Activated T-cell treated with anti-CD3 and anti-CD28 coated beads, Interleukin-2, amount 50 U/mL, for 48 hours (primary cell): Measurements from ENCODE around the gene LIMS2.
A peak's percentile ranks its signal among the peaks of the same experiment; 100 is the strongest.

Experiments used
- DNase-seq, 2 experiments: peaks; one replicate each; pipeline ENCODE4 v3.0.0-alpha.2; 2020

LIMS2 gene

DNA sequence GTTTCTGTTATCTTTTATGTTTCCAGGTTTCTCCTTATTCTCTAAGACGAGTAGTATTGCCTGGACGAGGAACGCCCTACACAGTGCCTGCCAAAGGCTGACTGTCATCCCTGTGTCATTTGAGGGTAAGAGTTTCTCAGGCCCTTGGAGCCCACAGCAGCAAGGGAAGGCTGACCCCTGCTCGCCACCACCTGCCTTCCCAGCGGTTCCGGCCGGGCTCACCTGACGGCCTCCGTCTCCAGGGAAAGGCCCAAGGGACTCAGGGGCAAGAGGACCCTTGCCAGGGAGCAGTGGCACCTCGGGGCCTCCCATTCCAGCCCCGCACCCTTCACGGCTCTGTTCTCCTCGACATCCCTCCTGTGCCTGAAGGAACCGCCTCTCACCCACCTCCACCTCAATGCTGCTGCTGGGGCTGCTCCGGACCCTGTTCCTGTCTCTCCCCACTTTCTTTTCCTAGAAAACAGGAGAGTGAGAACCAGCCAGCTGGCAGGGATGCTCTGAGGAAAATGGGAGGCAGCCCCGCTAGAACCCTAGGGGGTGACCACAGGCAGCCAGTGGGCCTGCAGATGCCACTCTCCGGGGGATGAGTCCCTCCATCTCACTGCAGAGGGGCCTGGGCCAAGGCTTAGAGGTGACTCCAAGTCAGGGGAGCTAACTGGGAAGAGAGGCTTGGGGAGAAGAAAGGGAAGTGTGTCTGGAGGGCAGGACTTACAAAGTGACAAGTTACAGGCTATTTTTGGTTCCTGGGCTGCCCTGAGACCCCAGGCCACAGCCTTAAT is 1.9 kb downstream of the LIMS2 start:
- no peak for DNase-seq

DNA sequence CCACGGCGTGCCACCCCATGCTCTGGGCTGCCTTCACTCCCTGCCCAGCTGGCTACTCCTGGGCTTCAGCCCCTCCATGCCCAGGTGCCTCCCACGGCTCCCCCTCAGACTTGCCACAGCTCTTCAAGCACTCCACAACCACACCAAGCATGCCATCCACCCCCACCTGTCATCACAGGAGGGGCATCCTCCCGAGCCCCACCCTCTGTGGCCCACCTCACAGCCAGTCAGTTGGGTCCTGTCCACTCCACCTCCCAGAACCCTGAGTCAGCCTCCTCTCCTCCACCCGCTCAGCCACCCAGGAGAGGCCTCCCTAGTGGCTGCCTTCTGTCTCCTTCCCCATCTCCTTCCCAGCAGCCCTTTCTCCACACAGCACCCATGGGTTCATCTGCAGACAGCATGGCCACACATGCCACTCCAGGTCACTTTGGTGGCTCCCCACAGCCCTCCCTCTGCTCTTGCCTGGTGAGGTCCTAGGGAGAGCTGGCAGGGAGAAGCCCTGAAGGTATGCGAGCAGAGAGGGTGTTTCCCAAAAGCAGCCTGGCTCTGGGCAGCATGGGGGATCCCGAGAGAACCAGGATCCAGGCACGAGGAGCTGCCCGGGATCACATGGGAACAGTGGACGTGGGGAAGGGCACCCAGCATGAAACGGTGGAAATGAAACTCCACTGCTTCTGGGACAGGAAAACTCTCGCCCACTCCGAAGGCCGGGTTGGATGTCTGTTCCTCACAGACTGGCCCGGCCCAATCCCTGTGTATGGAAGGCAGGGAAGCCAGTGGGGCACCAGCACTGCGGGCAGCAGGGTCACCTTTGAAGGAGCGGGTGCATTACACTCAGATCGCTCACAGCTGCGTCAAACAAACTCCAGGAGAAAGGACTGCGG is 2.7 kb downstream of the LIMS2 start:
- peak in 1 of 2 experiments; percentile 17 for DNase-seq

DNA sequence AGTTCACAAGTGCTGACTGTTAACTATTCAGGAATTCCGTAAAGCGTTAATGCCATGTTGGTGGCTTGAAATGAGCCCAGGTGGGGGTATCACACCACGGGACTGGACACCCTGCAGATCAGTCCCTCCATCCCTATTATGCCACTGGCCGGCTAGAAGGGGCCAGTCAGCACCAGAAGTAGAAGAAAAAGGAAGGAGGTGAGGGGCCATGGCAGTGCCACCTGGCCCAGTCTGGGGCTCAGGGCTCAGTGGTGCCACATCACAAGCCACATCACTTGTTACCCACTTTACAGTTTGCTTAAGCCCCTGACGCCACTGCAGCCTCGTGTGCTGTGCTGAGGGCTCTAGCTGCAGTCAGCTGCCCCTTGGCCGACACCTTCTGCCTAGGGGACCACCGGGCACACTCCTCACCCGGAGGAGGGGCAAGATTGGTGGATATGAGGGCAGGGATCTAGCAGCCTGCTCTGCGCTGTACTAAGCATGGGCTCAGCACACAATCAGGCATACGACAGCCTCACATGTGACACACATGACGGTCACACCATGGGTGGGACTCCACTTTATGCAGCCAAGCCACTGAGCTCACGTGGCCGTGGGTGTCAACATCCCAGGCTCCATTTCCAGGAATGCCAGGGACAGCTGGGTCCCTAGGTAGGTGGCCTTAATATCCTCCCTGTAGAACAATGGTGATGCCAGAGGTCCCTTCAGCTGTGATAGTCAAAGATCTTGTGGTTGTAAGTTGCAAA is 3.6 kb downstream of the LIMS2 start:
- DNase-seq, result peak in 1 of 2 experiments; percentile 14

DNA sequence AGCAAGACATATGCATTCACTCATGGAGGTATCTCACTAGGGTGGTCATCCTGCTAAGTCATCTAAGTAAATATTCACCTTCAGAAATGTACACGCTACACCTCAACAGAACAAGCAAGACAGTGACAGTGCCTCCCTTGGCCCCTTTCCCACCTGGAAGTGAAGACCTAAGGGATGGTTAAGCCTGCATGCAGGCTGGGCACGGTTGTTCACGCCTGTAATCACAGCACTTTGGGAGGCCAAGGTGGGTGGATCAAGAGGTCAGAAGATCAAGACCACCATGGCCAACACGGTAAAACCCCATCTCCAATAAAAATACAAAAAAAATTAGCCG is 4.4 kb downstream of the LIMS2 start:
- no peak for DNase-seq

DNA sequence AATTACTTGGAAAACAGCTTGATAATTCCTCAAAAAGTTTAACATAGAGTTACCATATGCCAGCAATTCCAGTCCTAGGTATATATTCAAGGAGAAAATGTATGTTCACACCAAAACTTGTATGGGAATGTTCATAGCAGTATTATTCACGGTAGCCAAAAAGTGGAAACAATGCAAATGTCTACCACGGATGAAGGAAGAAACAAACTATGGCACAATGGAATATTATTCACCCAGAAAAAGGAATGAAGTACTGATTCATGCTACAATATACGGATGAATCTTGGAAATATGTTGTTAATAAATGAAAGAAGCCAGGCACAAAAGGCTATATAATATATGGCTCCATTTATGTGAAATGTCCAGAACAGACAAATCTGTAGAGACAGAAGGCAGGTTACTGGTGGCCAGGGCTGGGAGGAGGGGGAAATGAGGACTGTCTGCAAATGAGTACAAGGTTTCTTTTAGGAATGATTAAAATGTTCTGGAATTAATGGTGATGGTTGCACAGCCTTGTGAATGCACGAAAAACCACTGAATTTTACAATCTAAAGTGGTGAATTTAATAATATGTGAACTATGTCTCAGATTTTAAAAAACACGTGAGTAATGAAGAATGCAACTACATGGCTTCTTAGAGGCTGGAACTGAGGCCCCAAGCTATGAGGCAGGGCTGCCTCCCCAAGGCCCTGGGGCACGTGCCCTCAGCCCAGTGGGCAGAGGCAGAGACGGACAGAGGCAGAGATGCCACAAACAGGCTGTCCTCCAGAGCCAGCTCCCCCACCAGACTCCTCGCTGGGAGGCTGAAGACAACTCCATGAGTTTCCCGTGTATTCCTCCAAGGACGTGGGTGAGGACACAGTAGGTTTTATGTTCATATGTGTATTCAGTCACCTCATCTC is 5.0 kb downstream of the LIMS2 start:
- no peak for DNase-seq

DNA sequence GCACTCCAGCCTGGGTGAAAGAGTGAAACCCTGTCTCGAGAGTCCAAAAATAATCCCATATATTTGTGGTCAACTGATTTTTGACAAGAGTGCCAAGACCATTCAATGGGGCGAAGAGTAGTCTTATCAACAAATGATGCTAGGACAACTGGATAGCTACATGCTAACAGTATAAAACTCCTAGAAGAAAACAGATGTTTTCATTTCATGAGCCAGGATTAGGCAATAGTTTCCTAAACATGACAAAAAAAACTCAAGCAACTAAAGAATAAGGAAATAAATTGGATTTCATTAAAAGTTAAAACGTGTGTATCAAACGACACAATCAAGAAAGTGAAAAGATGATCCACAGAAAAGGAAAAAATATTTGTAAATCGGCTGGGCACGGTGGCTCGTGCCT is 6.3 kb downstream of the LIMS2 start:
- no peak for DNase-seq

DNA sequence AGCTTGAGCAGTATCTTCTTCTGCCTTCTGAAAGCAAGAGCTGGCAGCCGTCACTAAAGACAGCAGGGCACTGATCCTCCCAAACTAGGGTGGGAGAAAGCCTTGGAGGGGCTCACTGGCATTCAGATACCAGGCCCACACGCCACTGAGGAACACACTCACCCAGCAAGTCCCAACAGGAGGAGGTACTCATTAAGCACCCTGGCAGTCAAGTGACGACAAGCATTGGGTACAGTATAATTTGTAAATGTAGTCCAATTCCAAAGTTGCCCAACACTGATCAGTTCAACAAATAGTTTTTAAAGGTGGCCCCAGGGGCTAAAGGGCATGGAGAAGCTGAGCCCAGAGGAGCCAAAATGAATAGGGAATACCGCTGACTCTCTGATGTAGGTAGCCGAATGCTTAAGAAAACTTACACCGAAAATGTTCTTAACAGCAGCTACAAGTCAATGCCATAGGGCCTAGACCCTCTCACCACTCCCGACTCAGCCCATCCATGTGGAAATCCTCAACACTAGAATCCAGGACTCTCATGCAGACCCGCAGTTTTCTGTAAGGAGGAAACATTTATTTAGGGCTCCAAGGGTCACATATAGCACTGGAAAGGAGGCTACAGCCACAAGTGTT is 9.9 kb downstream of the LIMS2 start:
- no peak for DNase-seq

DNA sequence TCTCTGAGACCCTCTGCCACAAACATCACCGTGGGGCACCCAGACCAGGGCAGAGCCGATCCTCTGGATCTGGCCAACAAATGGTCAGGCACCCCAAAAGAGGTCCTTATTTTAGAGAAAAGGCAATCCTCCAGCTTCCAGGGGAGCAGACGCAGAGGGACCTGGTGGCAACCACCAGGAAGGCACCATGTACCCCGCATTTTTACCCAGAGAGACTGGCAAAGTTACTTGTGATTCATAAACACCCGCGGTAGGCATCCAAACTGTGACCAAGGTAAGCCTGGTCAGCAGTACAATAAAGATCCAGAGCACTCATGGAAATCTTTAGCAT is 10.5 kb downstream of the LIMS2 start:
- no peak for DNase-seq

DNA sequence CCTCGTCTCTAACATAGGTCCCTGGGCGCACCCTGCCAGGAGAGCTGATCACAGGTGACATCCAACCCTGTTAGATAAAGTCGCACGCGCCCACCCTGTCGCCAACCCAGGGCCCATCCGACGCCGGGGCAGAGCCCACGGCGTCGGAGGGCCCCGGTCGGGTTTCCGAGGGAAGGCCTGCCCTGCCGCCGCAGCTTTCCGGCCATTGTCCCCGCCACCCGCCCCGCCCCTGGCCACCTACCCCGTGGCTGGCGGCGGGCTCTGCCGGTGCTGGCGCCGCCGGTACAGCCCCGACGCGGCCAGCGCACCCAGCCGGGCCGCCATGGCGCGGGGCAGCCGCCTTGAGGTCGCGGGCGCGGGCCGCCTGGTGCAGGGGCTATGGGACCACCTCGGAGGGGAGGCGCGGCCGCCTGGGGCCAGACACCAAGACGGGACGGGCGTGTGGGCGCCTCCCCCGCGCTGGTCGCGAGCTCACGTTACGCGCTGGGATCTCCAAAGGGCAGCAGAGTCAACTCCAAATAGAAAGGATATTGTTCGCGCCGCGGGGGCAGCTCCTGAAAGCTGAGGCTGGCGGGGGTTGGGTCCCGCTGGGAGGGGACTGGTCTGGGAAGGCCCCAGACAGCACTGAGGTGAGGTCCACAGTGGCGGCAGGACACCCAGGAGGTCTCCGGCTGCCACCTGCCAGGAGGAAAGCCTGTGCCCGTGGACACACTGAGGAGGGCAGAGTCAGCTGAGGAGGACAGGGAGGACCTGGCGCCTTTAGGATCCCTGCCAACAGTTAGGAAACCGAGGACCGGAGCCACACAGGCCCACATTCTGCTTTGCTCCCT is 11.1 kb downstream of the LIMS2 start:
- DNase-seq, result no peak

DNA sequence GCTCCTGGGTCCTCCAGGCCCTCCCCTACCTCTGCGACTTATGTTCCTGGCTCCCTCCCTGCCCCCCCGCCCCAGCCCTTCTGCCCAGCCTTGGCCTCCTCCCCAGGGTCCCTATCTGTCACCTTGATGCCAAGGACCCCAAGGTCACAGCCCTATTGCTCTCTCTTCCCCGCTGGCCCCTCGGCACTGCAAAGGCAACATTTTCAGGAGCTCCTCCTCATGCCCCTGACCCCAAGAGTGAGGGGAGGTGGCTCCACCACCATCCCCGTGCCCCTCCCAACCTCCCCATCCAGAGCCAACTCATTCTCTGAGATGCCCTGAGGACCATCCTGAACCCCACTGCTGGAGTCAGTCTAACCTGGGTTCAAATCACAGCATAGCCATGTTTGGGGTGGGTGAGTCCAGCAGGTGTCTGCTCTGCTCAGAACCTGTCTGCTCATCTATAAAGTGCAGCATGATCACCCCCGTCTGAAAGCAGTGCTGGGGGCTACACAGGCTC is 11.7 kb downstream of the LIMS2 start:
- DNase-seq, result no peak

DNA sequence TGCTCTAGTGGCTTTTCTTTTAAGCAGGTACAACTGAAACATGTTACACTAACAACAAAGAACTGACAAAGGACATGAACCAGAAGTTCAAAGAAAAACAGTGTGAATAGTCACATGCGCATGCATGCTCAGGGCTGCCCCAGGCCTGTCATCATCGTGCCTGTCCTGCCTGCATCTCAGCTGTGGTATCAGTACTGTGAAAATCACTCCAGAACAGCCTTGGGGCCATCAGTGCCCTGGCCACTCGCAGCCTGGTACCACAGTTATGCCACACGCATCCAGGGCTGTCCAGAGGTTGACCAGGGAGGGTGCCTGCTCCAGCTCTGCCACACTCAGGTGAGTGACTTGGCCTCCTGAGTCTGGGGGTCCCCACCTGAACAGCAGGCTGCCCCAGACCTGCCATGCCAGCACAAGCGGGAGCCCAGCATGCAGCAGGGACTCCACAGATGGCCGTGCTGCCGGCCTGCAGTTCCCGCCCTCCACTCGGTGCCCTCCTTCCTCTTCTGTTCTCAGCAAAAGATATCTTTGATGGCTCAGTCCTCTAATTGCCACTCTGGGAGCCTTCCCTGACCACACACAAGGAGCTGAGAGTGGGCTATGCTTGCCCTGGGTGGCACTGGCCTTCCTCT is 12.3 kb downstream of the LIMS2 start:
- no peak for DNase-seq

DNA sequence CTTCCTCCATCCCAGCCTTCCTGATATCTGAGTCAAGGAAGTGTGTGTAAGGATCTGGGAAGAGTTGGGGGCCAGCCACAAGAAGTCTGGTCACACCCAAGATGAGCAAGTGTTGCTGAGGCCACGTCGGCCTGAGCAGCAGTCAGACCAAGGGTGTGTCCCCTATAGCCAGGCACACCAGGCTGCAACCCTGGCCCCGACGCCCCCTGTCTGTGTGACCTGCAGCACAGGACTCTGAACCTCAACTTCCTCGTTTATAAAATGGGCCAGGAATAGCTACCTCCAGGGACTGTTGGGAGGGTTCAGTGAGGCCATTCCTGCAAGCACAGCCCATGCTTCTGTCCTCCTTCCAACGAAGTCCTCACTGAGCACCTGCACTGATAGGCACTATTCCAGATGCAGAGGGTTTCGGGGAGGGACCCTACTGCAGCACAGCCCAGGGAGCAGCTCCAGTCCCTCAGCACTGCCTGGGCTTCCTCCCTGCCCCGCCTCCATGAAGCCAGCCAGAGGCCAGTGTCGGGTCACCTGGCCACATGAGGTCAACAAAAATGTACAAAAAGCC is 13.3 kb downstream of the LIMS2 start:
- DNase-seq, result no peak

DNA sequence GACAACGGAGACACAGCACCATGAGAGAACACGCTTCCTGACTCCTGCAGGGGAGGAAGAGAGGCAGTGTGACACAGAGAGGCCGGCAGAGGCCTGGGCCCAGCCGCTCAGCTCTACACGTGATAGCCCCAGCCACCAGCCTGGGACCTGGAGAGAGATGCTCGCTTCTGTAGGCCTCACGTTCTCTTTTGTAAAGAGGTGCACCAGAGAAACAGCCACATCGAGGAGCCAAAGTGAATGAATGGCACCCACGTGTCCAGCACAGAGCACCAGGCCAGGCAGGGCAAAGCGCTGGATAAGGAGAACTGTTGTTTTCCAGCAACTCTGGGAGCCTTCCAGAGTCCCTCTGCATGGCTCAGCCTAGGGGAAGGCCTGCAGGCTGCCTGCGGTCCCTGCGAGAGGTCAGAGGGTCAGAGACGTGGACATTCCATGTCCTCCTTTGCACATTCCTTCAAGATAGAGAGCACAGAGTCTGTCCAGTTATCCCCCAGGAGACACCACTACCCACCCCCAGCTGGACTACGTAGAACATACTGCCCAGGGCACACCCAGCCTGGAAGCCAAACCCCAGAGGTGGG is 14.2 kb downstream of the LIMS2 start:
- no peak for DNase-seq

DNA sequence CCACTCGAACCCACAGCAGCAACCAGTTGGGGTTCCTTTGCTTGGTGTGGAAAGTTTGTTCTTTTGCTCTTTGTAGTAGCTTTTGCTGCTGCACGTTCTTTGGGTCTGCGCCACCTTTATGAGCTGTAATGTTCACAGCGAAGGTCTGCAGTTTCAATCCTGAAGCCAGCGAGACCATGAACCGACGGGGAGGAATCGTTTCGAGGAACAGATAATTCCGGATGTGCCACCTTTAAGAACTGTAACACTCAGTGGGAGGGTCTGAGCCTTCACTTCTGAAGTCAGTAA is 15.1 kb downstream of the LIMS2 start:
- no peak for DNase-seq

DNA sequence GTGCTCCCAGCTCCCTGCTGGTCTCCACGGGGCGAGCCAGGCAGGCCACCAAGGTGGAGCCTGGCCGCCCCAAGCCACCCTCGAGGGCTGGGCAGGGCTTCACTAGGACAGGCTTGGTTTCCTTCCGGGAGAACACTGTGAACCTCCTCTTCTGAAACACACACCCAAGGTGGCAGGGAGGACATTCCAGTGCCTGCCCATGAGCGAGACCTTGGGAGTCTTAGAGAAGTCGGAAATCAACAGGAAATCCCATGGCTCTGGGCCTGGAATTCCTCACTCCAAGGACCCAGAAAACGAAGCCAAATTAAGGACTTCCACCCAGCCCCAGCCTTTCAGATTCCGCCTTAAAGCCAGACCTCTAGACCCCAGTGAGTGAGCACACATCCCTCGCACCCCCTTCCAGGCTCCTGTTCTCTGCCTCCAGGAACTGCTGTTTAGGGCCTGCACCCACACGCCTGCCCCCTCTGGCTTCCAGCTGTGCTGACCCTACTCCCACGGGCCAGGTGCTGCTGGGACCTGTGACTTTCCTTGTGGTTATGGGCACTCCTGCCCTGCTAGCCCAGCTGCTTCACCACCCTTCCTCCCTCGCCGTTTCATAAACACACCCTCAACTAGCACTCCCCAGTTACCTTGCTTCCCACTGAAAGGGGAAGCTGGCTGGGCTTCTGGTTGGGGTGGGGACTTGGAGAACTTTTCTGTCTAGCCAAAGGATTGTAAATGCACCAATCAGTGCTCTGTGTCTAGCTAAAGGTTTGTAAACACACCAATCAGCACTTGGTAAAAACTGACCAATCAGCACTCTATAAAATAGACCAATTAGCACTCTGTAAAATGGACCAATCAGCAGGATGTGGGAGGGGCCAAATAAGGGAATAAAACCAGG is 15.7 kb downstream of the LIMS2 start:
- no peak for DNase-seq

DNA sequence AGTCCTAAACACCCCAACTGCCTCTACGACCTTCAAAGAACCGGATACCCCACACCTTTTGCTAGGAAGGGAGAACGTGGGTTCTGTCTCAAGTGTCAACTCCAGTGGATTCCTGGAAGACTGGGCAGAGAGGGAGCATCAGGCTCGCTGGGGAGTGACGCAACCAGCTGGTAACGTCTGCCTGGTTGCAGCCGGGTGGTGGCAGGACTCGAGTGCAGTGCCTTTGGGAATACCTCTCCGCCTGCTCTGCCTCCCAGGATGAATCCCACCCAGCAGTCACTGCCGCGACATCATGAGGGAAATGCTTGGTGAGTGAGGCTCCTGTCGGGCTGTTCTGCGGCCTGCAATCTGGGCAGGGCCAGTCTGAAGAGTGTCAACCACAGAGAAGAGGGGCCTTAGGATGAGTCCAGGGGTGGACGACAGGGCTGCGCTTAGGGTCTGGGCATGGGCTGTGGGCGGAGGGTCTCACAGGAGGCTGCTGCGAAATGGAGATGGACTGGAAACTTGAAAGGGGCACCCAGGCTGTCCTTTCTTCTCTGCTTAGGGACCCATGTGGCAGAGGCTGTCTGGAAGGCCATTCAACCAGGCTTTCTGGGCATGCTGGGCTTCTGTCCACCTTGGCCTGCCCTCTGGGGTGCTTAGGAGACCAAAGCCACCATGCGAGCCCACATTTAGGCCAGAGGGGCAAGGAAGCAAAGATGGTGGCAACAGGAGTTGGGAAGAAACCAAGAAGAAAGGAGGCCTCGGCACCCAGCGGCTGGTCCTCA is 16.5 kb downstream of the LIMS2 start:
- no peak for DNase-seq

DNA sequence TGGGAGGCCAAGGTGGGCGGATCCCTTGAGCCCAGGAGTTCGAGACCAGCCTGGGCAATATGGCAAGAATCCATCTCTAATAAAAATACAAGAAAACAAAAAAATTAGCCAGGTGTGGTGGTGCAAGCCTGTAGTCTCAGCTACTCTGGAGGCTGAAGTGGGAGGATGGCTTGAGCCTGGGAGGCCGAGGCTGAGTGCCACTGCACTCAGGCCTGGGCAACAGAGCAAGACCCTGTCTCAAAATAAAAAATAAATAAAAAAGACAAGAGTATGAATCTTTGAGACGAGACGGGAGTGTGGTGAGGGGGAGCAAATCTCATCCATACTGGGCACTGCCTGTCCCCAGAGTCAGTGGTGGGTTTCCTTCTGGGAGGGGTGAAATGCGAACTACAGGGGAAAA is 17.2 kb downstream of the LIMS2 start:
- DNase-seq, result no peak

DNA sequence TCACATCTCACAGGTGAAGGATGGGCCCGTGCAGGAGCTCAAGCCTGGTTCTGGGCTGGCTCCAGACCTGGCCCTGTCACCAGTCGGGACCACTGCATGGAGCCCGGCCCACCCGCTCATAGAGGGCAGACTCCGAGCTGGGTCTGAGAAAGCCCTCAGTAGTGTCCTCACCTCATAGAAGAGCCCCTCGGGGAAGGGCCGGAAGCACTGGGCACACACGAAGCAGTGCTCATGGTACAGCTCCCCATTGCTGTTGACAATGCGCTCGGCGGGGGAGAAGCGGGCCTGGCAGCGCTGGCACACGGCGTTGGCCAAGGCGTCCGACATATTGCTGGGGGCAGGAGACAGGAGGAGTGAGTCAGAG is 18.1 kb downstream of the LIMS2 start:
- DNase-seq, result no peak
